Calu3 (cell line): ENCODE measurements around the gene PLIN3. TPM values are rescaled to one million over a fixed set of nuclear protein-coding genes. Genes with fewer than 3 reads are reported as not detected.
"Not testable (repeated sequence)": the region's sequence is repeated elsewhere in the genome, so short reads cannot be mapped to it uniquely, and the experiment has no call there.

Source experiments
- BruUV-seq: library from RNA; stranded (reverse); fragments of 400-500 nt; replicated peaks from 2 replicates; lab custom pipeline; 2021; lab: Mats Ljungman, UMichigan
- CTCF ChIA-PET: fragments of 300-600 bp; sonication (Branson Sonifier 250); formaldehyde crosslinking; loops from one replicate; lab custom pipeline; 2022; ENCODE audit warnings: antibody characterized with exemption; lab: Charles Lee
- DNase-seq: peaks from one replicate; pipeline ENCODE4 v3.0.0; 2022
- H3K27ac Mint-ChIP-seq: one replicate; pipeline ENCODE4 v1.8.0; 2022; ENCODE audit warnings: mixed read lengths; ENCODE audit not compliant: unreplicated experiment
- H3K27me3 Mint-ChIP-seq: one replicate; pipeline ENCODE4 v1.8.0; 2022; ENCODE audit warnings: mixed read lengths; ENCODE audit not compliant: unreplicated experiment
- H3K36me3 Mint-ChIP-seq: one replicate; pipeline ENCODE4 v1.8.0; 2022; ENCODE audit warnings: mild to moderate bottlenecking, moderate library complexity, mixed read lengths; ENCODE audit not compliant: insufficient read depth, unreplicated experiment
- H3K4me1 Mint-ChIP-seq: one replicate; pipeline ENCODE4 v1.8.0; 2022; ENCODE audit warnings: mild to moderate bottlenecking, low read depth, mixed read lengths; ENCODE audit not compliant: unreplicated experiment
- H3K4me3 Mint-ChIP-seq: one replicate; pipeline ENCODE4 v1.8.0; 2022; ENCODE audit warnings: mild to moderate bottlenecking, low read depth, moderate library complexity, mixed read lengths; ENCODE audit not compliant: unreplicated experiment
- H3K9me3 Mint-ChIP-seq: one replicate; pipeline ENCODE4 v1.8.0; 2022; ENCODE audit warnings: low read depth, mixed read lengths; ENCODE audit not compliant: unreplicated experiment
- intact Hi-C: fragments of 100-400 bp; cut with micrococcal nuclease; formaldehyde crosslinking; loops from one replicate; pipeline ENCODE4 v1.10.0; 2022; ENCODE audit not compliant: unreplicated experiment
- total RNA-seq: library from RNA; stranded (reverse); gene quantifications from 2 replicates; pipeline ENCODE4 v1.2.3, GENCODE V29; 2022
- TF ChIP-seq, protein P1 (sequence below): fragments of 200-600 bp; IDR thresholded peaks from one replicate; pipeline ENCODE4 v1.8.0; 2022; ENCODE audit warnings: antibody characterized with exemption; ENCODE audit not compliant: unreplicated experiment

PLIN3 gene
- total RNA-seq, 1 experiment from 2014 or later = 43.7 TPM

DNA sequence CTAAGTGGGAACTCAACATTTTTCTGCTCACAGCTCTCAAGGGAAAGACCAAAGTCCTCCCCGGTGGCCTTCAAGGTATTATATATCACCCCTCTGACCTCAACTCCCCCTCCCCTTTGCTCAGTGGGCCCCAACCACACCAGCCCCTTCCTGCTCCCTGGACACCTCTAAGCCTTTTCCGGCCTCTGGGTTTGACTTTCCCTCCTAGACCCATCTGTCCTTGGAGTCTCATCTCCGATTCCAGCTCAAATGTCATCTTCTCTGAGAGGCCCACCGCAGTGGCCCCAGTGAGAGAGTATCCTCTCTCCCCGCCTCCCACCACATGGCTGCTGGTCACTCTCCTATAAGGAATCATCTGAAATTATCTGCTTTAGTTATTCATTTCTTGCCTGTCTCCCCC is 40.9 kb upstream of the PLIN3 start:
- no TSS peak for BruUV-seq
- Mint-ChIP-seq H3K4me3 (peak overlapping the region; percentile 66), H3K9me3 (no peaks in the 10 kb centered on the region), H3K4me1 (peaks cover 24% of the 10 kb centered on the region), H3K27ac (no peak overlapping the region), H3K36me3 (peaks cover 26% of the 10 kb centered on the region), H3K27me3 (no peaks in the 10 kb centered on the region)
- CTCF ChIA-PET = no interaction called here
- TF ChIP-seq, protein P1, sequence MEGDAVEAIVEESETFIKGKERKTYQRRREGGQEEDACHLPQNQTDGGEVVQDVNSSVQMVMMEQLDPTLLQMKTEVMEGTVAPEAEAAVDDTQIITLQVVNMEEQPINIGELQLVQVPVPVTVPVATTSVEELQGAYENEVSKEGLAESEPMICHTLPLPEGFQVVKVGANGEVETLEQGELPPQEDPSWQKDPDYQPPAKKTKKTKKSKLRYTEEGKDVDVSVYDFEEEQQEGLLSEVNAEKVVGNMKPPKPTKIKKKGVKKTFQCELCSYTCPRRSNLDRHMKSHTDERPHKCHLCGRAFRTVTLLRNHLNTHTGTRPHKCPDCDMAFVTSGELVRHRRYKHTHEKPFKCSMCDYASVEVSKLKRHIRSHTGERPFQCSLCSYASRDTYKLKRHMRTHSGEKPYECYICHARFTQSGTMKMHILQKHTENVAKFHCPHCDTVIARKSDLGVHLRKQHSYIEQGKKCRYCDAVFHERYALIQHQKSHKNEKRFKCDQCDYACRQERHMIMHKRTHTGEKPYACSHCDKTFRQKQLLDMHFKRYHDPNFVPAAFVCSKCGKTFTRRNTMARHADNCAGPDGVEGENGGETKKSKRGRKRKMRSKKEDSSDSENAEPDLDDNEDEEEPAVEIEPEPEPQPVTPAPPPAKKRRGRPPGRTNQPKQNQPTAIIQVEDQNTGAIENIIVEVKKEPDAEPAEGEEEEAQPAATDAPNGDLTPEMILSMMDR = no peak
- intact Hi-C loops = no loop called here
- DNase-seq = no peak

DNA sequence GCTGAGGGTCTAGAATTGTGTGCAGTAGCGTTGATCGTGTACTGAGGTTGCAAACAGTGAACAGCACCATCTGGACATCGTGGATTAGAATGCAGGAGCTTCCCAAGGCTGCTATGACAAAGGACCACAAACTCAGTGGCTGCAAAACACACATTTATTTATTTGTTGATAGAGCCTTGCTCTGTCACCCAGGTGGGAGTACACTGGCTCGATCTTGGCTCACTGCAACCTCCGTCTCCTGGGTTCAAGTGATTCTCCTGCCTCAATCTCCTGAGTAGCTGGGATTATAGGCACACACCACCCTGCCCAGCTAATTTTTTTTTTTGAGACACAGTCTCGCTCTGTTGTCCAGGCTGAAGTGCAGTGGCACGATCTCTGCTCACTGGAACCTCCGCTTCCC is 39.5 kb upstream of the PLIN3 start:
- Mint-ChIP-seq H3K27ac (no peak overlapping the region), H3K27me3 (no peaks in the 10 kb centered on the region), H3K9me3 (no peaks in the 10 kb centered on the region), H3K4me1 (peaks cover 14% of the 10 kb centered on the region), H3K4me3 (no peak overlapping the region), H3K36me3 (peaks cover 25% of the 10 kb centered on the region)
- intact Hi-C loops = no loop called here
- CTCF ChIA-PET = no interaction called here
- BruUV-seq = no TSS peak
- DNase-seq = no peak
- TF ChIP-seq, protein P1 = no peak

DNA sequence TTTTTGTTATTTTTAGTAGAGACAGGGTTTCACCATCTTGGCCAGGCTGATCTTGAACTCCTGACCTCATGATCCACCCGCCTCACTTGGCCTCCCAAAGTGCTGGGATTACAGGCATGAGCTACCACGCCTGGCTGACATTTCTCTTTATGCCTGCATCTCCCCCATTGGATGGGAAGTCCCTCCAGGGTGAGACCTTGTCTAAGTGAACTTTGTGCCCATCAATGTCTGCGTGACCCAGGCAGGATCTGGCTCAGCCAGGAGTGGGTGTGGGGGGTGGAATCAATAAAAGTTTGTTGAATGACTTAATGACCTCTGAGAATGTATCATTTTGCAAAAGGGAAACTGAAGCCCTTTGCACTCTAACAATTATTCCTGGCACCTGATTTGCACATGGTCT is 37.0 kb upstream of the PLIN3 start:
- DNase-seq = no peak
- Mint-ChIP-seq H3K36me3 (peaks cover 5% of the 10 kb centered on the region), H3K4me1 (peaks cover 7% of the 10 kb centered on the region), H3K27me3 (no peaks in the 10 kb centered on the region), H3K9me3 (no peaks in the 10 kb centered on the region), H3K27ac (no peak overlapping the region), H3K4me3 (no peak overlapping the region)
- no TSS peak for BruUV-seq
- TF ChIP-seq, protein P1 = no peak
- CTCF ChIA-PET = interaction anchor here (0.5 kb wide), 1 partner anchor 223 kb away, joined by 3 read pairs; no protein-coding TSS in a partner anchor
- intact Hi-C loops = no loop called here

DNA sequence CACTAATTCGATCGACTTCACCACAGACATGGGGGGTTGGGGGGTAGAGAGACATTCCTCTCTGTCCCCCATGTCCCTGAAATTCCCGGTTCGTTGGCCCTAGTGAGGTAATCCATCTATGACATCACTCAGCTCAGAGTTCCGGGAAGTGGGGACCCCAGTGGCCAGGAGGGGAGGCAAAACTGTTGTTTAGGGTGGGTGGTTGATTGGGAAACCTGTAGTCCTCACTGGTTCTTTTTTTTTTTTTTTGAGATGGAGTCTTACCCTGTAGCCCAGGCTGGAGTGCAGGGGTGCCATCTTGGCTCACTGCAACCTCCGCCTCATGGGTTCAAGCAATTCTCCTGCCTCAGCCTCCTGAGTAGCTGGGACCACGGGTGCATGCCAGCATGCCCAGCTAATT is 35.3 kb upstream of the PLIN3 start, which contains the start of gene ARRDC5:
ARRDC5 (minus strand) TSS at position 101 of the 400 bp plus-strand sequence; CDS start at position 30, 71 bp downstream.
- Mint-ChIP-seq H3K4me1 (no peaks in the 10 kb centered on the region), H3K27me3 (no peaks in the 10 kb centered on the region), H3K4me3 (no peak within 1 kb of the TSS), H3K27ac (no peak within 1 kb of the TSS), H3K36me3 (no peaks in the 10 kb centered on the region), H3K9me3 (no peaks in the 10 kb centered on the region)
- BruUV-seq = no TSS peak
- CTCF ChIA-PET = interaction anchor here (0.6 to 0.9 kb wide), 3 partner anchors 10 to 113 kb away, joined by 4 to 6 read pairs (median 4); partner anchors contain the start of gene FEM1A
- intact Hi-C loops = no loop called here
- TF ChIP-seq, protein P1 = no peak
- no peak for DNase-seq

DNA sequence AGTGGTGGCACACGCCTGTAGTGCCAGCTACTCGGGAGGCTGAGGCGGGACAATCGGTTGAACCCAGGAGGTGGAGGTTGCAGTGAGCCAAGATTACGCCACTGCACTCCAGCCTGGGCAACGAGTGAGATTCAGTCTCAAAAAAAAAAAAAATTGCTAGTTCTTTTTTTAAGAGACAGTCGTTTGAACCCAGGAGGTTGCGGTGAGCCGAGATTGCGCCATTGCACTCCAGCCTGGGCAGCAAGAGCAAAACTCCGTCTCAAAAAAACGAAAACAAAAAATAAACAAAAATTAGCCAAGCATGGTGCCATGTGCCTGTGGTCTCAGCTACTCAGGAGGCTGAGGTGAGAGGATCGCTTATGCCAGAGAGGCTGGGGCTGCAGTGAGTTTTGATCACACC is 33.4 kb upstream of the PLIN3 start:
- H3K4me1 Mint-ChIP-seq, DNase-seq, H3K27ac Mint-ChIP-seq, H3K27me3 Mint-ChIP-seq, H3K36me3 Mint-ChIP-seq, intact Hi-C loops, H3K9me3 Mint-ChIP-seq, H3K4me3 Mint-ChIP-seq, CTCF ChIA-PET, BruUV-seq: not testable (repeated sequence)
